CD4-positive, alpha-beta T cell treated with Interleukin-15 for 4 hours (primary cell): ENCODE measurements around the gene ARHGAP26.
A peak's percentile ranks its signal among the peaks of the same experiment; 100 is the strongest.

Experiments used
- DNase-seq: peaks from one replicate; pipeline ENCODE4 v3.0.0-alpha.2; 2020; ENCODE audit warnings: low spot score

Gene ARHGAP26

DNA sequence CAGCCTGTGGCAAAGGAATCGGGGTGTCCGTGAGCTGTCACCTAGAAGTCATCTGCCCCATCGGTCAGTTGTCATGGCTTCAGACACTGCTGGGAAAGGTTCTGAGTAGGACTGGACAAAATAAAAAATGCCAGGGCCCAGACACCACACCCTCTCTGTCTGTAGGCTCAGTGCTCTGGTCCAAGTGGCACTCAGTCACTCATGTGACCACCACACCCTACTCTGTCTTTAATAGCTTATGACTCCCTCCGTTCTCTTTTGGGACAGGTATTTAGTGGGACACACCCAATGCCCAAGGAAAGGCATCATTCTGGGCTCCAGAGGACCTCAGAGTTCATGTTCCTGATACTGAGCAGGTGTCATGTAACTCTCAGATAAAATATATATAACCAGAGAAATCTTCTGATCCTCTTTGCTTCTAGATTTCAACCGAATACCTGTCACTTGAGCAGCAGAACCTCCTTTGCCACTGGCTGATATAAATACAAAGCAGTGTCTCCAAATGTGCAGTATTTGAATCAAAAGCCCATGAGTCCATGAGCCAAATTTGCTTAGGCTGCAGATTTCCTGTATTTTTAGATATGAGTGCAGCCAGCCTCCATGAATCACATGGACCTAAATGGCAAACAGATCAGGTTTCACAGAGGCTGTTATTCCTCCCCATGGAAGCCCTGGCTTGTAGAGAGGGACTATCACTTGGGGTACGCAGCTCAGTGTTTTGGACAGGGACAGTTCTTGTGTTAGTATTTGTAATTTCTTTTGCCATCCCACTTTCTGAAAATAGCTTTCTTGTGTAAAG, 272.0 kb downstream of the ARHGAP26 start:
- no peak for DNase-seq

DNA sequence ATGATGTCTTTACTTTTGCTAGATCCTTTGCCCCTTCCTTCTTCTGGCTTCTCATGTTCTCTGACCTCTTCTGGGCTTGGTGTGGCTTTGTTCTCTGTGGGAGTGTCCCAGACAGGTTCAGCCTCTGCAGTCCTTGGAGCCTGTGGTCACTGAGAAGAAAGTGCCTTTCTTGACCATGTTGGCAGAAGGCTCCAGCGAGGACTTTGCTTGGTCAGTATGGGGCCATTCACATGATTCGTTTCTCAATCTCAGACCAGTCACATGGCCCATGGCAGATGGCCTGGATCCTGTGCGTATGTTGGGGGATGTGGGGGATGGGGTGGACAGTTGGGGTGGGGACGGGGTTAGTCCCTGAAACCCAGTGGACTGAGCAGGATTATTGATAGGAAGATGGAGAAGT, 274.1 kb downstream of the ARHGAP26 start:
- DNase-seq, result no peak

DNA sequence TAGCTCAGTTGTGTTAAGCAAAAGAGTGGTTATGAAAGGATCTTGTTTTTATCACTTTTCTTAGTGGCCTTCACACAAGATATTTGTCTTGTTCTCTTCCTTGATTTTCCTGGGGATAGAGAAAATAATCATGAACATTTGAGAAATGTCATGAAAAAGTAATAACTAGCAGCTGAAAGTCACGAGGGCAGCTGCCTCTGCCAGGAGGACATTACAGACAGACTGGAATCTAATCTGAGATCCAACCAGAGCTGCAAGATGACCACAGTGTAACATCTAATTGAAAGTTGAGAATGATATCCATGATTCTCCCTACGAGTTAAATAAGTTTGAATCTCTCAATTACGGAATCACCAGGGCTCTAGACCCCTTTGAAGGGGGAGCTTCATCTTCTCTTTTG, 274.9 kb downstream of the ARHGAP26 start:
- DNase-seq, result no peak

DNA sequence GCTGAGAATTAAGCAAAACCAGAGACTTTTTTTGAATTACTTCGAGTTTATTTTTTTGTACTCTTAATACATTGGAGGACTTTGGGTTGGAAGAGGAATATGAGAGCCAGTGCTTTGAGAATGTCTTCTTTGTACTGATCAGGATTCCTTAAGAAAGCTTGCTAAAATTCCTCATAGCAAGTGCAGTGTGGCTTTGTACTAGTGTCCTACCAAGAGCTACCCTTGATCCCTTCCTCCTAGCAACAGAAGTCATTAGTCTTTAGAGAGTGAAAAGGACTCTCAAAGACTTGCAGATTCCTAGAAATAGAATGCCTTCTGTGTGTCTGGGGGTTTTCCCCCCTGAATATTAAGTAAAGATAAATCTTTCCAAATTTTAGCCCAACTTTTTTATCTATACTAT, 276.1 kb downstream of the ARHGAP26 start:
- no peak for DNase-seq

DNA sequence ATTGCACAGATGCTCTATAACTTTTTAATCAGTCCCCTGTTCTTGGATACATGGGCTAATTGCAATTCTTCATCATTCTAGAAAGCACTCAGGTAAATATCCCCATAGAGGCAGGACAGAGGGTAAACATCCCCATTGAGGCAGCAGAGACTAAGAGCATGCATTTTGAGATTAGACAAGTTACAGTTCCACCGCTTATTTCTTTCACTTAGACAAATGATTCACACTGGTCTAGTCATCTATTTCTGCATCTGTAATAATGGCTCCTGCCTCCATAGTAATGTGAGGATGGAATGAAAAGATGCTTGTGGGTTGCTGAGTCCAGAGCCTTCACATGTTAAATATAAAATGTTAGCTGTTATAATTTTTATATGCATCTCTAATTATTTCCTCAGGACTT, 276.9 kb downstream of the ARHGAP26 start:
- DNase-seq, result no peak

DNA sequence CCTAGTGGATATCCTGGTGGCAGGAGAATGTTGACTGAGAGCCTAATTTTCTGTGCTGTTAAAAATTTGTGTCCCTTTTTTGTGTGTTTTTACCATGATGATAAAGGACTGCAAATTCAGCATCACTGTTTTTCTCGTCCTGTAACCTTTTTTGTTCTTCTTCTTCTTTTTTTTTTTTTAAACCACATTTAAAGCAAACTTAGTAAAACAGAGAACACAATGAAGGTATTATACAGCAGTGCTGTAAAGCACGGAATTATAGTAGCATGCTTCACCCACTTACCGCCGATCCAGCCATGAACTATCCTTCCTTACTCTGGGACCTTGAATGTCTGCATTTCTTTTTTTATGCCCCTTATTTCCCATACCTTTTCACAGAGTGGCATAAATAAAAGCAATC, 280.0 kb downstream of the ARHGAP26 start:
- no peak for DNase-seq

DNA sequence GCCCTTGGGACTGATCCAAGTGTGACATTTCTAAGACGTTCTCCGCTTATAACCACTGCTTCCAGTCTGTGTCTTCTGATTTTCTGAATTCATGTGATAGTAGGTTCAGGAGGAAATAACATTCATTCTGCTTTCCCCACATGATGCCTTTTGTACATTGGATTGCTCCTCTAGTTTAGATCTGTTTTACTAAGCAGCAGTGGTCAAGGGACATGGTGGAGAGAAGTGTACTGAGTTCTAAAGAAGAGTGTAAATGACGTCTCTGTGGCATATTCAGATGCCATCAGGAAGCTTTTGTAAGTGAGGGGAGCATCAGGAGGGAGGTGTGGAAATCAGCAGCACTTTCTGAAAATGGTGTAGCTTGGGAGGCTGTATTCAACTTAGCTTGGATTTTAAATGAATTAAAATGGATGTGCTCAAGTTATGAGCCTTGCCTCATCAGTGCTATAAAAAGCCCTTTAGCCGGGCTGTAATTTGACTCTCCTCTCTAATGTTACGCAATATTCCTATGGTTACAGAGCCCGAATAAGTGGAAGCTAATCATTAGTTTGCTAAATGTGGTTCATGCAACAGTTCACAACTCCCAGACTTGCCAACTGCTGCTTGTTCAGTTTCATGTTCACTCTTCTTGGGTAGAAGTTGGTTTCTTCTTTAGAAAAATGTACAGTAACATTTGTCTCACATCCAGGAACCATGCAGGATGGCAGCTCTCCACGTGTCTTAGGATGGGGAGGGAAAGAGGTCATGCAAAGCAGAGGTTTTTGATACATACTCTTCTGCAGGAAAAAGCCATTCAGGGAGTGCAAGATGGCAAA, 281.3 kb downstream of the ARHGAP26 start:
- DNase-seq, result no peak

DNA sequence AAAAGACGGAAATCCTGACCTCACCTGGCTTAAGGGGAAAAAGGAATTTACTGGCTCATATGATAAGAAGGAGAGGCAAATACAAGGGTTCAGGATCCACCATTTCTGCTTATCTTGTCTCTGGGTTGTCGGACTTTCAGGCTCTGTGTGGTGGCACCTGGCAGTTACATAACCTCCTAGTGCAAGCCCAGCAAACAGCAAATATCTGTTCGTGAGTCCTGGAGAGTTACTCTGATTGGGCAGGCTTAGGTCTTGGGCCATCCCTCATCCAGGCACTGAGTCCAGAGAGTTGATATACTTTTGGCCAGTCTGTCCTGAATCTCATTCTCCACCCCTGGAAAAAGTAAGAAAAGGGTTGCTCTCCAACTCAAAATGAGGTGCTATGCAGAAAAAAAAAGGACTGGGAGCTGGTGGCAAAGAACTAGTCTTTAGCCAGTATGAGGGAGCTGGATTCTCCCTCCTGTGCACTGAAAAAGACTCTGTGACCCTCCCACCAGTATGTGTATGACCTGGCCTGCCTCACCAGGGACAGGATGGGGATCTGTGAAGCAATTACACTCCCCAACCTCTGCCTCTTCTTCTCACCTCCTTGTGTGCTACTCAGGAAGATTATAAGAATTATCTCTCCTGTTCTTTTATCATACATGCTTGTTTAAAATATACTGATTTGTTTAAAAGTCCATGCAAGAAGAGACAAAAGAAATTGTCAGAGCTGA, 282.9 kb downstream of the ARHGAP26 start:
- DNase-seq, result no peak

DNA sequence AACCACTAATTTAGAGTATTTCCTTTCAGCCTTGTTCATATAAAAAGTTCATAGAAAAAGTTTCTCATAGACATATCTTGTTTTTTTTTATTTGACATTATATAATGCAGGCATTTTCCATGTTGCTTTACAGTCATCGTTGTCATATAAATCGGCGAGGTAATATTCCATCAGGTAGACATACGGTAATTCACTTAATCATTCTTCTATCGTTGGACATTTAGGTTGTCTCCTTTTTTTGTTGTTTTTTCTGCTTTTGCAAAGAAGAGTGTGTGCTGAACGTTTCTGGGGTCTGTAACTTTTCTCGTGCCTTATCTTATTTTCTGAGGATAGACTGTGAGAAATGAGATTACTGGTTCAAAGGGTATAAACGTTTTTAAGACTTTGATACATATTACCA, 283.6 kb downstream of the ARHGAP26 start:
- DNase-seq, result no peak

DNA sequence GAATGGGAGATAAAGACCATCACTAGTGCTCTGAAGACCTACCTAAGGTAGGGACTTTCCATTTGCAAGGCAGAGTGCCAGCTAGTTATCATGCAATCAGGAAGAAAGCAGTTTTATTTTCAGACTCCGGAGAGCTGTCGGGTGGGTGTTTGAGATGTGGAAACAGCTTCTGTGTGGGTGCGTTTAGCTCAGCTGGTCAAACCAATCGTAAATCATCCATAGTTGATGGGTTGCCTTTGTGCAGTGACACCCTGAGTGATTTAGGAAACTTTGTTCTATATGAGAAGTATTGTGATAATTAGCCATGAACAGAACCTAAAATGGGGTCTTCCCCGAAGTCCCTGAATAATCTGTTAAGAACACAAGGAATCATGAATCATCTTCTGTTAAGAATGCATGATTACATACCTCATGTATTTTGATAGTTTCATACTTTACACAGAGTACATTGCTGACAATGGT, 284.3 kb downstream of the ARHGAP26 start:
- peak; percentile 28 for DNase-seq

DNA sequence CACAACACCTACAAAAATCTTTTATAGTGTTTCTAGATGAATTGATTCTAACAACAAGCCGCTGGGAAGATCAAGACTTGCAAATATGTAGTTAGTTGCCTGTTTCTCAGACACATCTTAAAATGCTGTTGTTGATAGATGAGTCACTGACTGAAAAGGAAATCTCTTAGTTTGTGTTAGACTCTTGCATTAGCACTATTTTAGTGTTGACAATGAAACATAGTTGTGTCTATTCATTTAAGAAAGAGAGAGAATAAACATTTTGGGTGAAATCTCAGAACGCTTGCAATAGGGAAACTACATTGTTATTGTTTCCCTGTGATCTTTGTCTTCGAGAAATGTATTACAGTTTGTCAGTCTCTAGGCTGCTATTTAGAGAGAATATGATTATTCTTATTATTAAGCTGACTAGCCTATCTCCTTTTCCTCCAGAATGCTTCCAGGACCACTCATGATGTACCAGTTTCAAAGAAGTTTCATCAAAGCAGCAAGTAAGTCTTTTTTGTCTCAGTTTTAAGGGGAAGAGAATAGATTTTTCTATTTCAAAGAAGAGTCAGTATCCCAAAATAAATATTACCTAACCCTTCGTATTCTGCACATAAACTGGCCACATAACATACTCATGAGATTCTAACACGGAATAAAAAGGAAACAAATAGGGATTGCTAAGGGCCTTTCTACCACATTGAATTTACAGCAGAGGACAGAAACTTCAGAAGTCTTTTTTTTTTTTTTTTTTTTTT, 285.6 kb downstream of the ARHGAP26 start:
- peak; percentile 12 for DNase-seq

DNA sequence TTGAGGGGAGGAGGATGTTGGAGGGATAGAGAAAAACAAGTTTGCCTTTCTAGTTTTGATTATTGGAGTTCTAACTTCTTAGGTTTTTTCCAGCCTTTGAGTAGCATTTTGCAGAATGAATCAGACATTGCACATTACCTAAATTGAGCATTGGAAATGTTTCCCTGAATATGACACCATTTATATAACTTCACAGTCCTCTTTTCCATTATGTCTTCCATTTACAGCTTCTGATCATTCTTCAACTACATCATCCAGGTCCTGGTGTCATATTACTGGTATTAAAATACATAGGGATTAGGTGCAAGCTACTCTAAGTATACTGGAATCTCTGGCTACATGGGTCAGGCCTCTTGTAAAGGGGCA, 286.1 kb downstream of the ARHGAP26 start:
- no peak for DNase-seq

DNA sequence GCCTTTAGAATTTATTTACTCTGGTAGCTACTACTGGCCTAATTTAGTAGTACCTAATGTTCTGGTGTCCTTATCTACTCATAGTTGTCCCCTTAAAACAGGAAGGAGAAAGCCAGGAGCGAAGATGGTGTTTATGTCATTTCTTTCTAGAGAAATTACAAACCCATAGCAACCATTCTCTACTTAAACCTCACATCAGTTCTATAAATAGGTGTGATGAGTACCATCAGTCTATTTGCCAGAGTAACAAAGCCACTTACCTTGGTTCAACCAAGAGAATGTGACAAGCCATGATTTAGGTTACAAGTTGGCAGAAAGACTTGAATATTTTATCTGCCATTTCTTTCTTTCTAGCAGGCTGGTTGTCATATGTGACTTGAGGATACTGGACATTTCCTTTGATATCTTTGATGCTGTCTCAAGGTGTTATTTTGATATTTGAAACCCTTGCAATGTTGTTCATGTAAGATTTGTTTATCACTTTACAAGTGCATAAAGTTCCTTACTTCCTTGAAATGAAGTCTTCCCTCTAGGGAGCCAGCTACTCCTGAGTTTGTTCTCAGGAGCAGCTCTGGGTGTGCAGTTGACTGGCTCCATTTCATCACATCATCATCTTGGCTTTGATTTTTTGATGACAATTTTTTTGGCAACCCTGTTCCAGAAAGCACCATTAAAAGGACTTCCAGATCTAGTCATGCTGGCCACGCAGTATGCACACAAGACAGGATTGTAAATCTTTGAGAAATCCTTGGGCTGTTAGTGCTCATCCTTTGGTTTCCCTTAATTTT, 286.8 kb downstream of the ARHGAP26 start:
- no peak for DNase-seq

DNA sequence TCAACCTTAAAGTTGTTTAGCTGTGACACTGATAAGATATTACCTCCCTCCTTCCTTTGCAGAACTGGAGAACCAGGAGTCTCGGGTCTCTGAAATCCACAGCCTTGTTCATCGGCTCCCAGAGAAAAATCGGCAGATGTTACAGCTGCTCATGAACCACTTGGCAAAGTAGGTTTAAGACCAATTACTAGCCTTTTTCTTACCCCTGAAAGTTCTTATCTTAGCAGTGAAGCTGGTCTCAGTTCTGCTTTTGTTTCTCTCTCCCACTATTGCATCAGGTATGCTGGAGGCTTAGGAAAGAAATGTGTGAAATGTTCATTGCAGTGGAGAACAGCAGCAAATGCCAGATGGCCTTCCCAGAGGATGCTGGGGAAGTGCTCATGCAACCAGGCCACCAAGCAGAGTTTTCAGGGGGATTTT, 287.4 kb downstream of the ARHGAP26 start:
- no peak for DNase-seq

DNA sequence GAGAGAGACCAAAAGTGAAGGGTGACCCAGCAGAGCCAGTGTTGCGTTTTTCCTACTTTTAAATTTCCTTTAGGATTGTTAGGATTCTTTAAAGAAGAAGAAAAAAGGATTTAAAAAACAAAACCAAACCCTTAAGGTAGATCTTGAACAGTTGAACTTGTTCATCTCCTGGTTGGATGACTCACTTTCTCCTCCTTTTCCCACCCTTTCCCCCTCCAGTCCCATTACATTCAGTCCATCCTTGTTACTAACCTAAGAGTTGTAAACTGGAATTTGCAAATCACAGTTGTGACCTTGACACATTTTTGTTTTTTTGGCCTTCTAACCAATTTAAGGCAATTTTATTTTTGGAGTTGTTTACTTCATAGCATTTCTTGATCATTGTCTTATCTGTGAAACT, 289.2 kb downstream of the ARHGAP26 start:
- no peak for DNase-seq

DNA sequence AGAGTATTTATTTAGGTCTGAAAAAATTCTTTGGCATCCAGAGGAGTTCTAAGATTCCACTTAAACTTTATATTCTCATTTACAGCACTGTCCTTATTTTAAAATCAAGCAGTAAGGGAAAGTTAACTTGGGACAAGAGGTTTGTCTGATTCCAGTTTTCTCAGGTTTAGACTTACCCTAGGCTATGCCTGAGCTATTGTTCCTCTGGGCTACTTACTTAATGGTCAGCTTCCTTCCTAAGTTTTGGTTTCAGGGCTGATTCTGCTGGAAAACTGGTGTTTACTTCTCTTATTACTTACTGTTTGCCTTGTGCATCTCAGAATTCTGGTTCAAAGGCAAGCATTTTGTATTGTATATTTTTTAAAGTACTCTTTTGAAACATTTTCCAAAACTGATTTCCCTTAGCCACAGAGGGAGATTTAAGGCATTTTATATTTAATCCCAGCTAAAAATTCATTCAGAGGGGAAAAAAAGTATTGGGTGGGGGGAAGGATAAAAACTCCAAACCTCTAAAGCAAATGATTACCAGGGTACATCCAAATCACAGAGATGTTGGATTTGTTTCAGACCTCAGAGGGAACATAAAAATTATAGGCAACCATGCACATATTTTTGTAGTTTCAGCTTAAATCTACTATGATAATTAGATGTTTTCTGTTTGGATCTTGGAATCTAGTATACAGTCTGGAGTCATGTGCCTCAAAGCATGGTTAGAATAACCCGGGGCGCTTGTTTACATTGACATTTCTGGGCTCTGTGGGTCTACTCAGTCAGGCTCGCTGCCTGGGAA, 290.0 kb downstream of the ARHGAP26 start:
- DNase-seq, result no peak

DNA sequence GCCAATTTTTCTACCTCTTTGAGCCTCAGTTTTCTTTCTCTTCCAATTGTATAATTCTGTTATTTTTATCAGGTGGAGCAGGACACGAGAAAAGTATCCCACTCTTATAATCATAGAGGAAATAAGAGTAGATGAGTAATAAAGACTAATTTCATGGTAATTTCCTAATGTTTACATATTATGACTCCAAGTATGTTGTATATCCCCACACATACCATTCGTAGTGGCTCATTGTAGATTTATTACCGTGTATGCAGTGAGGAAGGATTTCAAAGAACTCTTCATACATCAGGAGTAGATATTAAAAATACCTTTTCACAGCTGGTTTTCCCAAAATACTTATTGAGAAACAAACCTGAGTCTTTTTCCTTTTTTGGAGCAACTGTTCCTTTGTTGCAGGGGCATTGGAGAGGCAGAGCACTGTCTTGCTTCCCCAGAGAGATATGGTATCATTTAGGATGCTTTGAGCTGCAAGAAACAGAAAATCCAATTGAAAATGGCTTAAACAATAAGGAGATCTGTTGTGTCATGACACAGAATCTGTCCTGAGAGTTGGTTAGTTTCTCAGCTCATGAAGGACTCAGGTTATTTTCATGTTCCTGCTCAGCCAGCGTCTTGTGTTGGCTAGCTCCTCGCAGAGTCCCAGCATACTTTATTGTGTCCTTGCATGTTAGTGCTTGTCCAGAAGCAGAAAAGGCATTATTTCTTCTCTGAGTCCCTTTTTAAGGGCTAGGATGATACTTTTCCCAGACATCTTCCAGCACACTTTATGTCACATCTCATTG, 291.2 kb downstream of the ARHGAP26 start:
- no peak for DNase-seq

DNA sequence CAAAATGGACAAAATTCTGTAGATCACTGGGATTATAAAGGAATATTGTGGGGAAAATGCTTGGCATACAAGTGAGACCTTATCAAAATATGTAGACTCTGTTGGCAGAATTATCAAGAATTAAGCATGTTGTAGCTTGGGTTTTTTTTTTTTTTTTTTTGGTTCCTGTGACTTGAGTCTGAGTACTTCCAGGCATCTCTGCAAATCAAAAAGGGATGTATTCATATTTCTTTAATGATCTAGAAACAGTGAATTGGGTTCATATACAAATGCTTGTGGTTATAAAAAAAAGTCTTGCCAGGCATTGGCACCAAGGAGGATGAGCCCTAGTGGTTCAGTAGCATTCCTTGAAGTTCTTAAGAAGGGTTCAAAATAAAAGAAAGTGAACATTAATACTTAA, 292.2 kb downstream of the ARHGAP26 start:
- no peak for DNase-seq

DNA sequence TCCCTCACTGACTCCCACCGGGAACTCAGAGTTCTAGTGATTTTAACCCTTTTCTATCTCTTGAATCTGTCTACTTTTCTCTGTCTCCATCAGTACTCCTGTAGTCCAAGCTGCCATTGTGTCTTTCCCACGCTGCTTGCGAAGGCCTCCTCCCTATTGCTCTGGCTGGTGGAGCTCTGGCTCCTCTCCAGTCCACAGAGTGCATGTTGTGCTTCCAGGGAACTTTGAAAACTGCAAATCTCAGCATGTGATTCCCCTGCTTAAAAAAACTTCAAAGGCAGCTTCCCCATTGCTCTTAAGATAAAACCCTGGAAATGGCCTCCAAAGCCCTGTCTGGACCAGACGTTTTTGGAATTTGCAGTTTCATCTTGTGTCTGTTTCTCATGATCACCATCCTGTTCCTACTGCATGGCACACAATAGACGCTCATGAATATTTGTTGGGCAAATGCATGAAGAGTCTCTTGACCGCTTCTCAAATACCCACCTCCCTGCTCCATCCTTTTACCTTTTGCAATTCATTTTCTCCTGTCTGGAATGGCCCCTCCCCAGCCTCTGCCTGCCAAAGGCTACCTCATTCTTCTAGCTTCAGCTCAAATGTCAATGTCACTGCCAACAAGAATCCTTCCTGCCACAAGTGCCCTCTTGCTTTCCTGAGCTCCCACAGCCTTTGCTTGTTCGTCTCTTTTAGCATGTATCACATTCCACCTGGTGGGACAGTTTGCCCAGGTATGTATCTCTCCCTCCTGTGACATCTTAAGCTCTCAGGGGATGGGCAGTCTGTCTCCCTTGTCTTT, 293.2 kb downstream of the ARHGAP26 start:
- DNase-seq, result no peak
